HepG2 (cell line): ENCODE results near the gene COG5. TPM values are rescaled to one million over a fixed set of nuclear protein-coding genes. Genes with fewer than 3 reads are reported as not detected.

Source experiments
- CC2D1A ChIP-seq: sonication (generic); formaldehyde crosslinking; IDR thresholded peaks from 2 replicates; pipeline ENCODE4 v1.8.1; 2023; ENCODE audit warnings: mild to moderate bottlenecking, missing genetic modification reagents
- ETV5 ChIP-seq: IDR thresholded peaks from 2 replicates; pipeline ENCODE4 v1.6.1; 2018; ENCODE audit warnings: missing biosample characterization, missing genetic modification reagents, inconsistent platforms, borderline replicate concordance
- HNRNPL ChIP-seq: fragments of 200-400 bp; formaldehyde crosslinking; IDR thresholded peaks from 2 replicates; pipeline ENCODE4 v1.6.1; 2017; ENCODE audit warnings: mild to moderate bottlenecking, low read depth, low read length
- JUNB ChIP-seq: sonication (generic); formaldehyde crosslinking; IDR thresholded peaks from 2 replicates; pipeline ENCODE4 v1.8.0; 2022; ENCODE audit warnings: missing genetic modification reagents, mild to moderate bottlenecking, borderline replicate concordance
- KDM5A ChIP-seq: fragments of 200-600 bp; sonication (generic); IDR thresholded peaks from 2 replicates; pipeline ENCODE4 v1.7.0; 2018; ENCODE audit warnings: antibody characterized with exemption, mild to moderate bottlenecking, low read length, borderline replicate concordance
- PRDM4 ChIP-seq: sonication (generic); formaldehyde crosslinking; IDR thresholded peaks from 2 replicates; pipeline ENCODE4 v1.9.0; 2021; ENCODE audit warnings: missing genetic modification reagents, borderline replicate concordance
- SMARCC2 ChIP-seq: fragments of 450-650 bp; IDR thresholded peaks from 2 replicates; pipeline ENCODE4 v1.6.1; 2017; ENCODE audit warnings: antibody characterized with exemption, mild to moderate bottlenecking
- SPEN ChIP-seq: sonication (generic); formaldehyde crosslinking; IDR thresholded peaks from 2 replicates; pipeline ENCODE4 v1.5.1; 2020; ENCODE audit warnings: low read depth, mild to moderate bottlenecking, missing genetic modification reagents
- TBX2 ChIP-seq: sonication (generic); formaldehyde crosslinking; IDR thresholded peaks from 2 replicates; pipeline ENCODE4 v1.5.0; 2020; ENCODE audit warnings: missing genetic modification reagents, mild to moderate bottlenecking, borderline replicate concordance
- ZBTB21 ChIP-seq: sonication (generic); formaldehyde crosslinking; IDR thresholded peaks from 2 replicates; pipeline ENCODE4 v1.4.0; 2020; ENCODE audit warnings: missing genetic modification reagents
- ZBTB40 ChIP-seq, 2 experiments: fragments of 450-650 bp in 1 of 2; sonication (generic) in 1 of 2; formaldehyde crosslinking in 1 of 2; IDR thresholded peaks; 2 replicates each; pipeline versions ENCODE4 v1.6.1 to v1.8.0; 2016 to 2022; ENCODE audit warnings: antibody characterized with exemption in 1 of 2, mild to moderate bottlenecking in 1 of 2, missing genetic modification reagents in 1 of 2
- ZMYM2 ChIP-seq: sonication (generic); formaldehyde crosslinking; IDR thresholded peaks from 2 replicates; pipeline ENCODE4 v1.8.0; 2022; ENCODE audit warnings: mild to moderate bottlenecking, missing genetic modification reagents
- ZNF143 ChIP-seq: sonication (generic); formaldehyde crosslinking; IDR thresholded peaks from 2 replicates; pipeline ENCODE4 v1.4.0; 2020; ENCODE audit warnings: missing genetic modification reagents
- ZNF224 ChIP-seq: sonication (generic); formaldehyde crosslinking; IDR thresholded peaks from 2 replicates; pipeline ENCODE4 v1.5.0; 2020; ENCODE audit warnings: mild to moderate bottlenecking, missing genetic modification reagents
- ZNF331 ChIP-seq: sonication (generic); formaldehyde crosslinking; IDR thresholded peaks from 2 replicates; pipeline ENCODE4 v1.4.0; 2020; ENCODE audit warnings: missing genetic modification reagents
- ZNF556 ChIP-seq: sonication (generic); formaldehyde crosslinking; IDR thresholded peaks from 2 replicates; pipeline ENCODE4 v1.4.0; 2020; ENCODE audit warnings: mild to moderate bottlenecking, missing genetic modification reagents, borderline replicate concordance
- ZNF558 ChIP-seq: sonication (generic); formaldehyde crosslinking; IDR thresholded peaks from 2 replicates; pipeline ENCODE4 v1.9.0; 2022; ENCODE audit warnings: mild to moderate bottlenecking, missing genetic modification reagents, borderline replicate concordance
- ZNF83 ChIP-seq: sonication (generic); formaldehyde crosslinking; IDR thresholded peaks from 2 replicates; pipeline ENCODE4 v1.4.0; 2020; ENCODE audit warnings: missing genetic modification reagents, mild to moderate bottlenecking, borderline replicate concordance
- polyA plus RNA-seq, 8 experiments: library from polyadenylated mRNA; depleted of rRNA in 3 of 8; stranded (reverse) in 7 of 8; unstranded in 1 of 8; fragments of >200 nt; fragmentation: Illumina TruSeq in 4 of 8; extraction: Trizol in 4 of 8; gene quantifications; 2 replicates each; pipeline versions ENCODE4 v1.2.1 to v1.2.3, GENCODE V29; 2011 to 2016; ENCODE audit warnings: low read depth in 4 of 8, missing spikeins in 1 of 8, mixed read lengths in 1 of 8; ENCODE audit not compliant: insufficient read depth in 1 of 8
- total RNA-seq, 5 experiments: library from RNA; depleted of rRNA; stranded (reverse); fragments of >200 nt; fragmentation: Illumina TruSeq; extraction: Trizol; gene quantifications; 2 replicates each; pipeline ENCODE4 v1.2.3, GENCODE V29; 2016; ENCODE audit warnings: low read depth in 1 of 5

COG5 gene
- total and polyA plus RNA-seq, 2 of the 13 experiments (the other 11 are each of a cell fraction or from before 2014, with no cell fraction given): 20.4 to 31.3 TPM

- no peak for TF ChIP-seq ZBTB40 (IDR thresholded peaks at IDR 0.05)
- no peak for TF ChIP-seq ZBTB40 (CRISPR knock-in tag; IDR thresholded peaks at IDR 0.05)
- no peak for TF ChIP-seq PRDM4 (CRISPR knock-in tag)
- TF ChIP-seq ZNF143 (CRISPR knock-in tag): peak; percentile 72
- no peak for TF ChIP-seq JUNB (CRISPR knock-in tag)
- TF ChIP-seq ZNF224 (CRISPR knock-in tag): peak; percentile 28; the same call in 1 of the 2 replicates
- 0 out of 2 replicates have a peak, but pooled peaks have one; percentile 52 for TF ChIP-seq ZNF558 (CRISPR knock-in tag)
- no peak for TF ChIP-seq ZNF556 (CRISPR knock-in tag)
- no peak for TF ChIP-seq KDM5A
- peak; percentile 50; the same call in 1 of the 2 replicates for TF ChIP-seq TBX2 (CRISPR knock-in tag)
- TF ChIP-seq SPEN (CRISPR knock-in tag): peak; percentile 32; the same call in 1 of the 2 replicates
- TF ChIP-seq ZNF83 (CRISPR knock-in tag): no peak
- TF ChIP-seq SMARCC2: no peak
- TF ChIP-seq ZNF331 (CRISPR knock-in tag): peak; percentile 48; the same call in 1 of the 2 replicates
- no peak for TF ChIP-seq ZMYM2 (CRISPR knock-in tag)
- no peak for TF ChIP-seq HNRNPL
- no peak for TF ChIP-seq CC2D1A (CRISPR knock-in tag)
- no peak for TF ChIP-seq ZBTB21 (CRISPR knock-in tag)
- peak; percentile 35; the same call in 1 of the 2 replicates for TF ChIP-seq ETV5 (CRISPR knock-in tag)
These were observed 16.4 kb upstream of the COG5 start, which contains the start of gene BCAP29 (continued) for GRCh38 chr7:107579885-107580715.
